ENCODE results near the gene FZD7. TPM values are rescaled to one million over a fixed set of nuclear protein-coding genes. Genes with fewer than 3 reads are reported as not detected.

FZD7 gene
- total RNA-seq, 1 experiment from 2014 or later = 41.4 TPM

- Mint-ChIP-seq H3K4me1 (ENCODE audit: low read depth, unreplicated experiment) (peaks cover 43% of the 10 kb centered on the region), H3K27me3 (ENCODE audit: insufficient read depth, unreplicated experiment) (no peaks in the 10 kb centered on the region), H3K4me3 (ENCODE audit: unreplicated experiment) (peak overlapping the region; percentile 9), H3K27ac (ENCODE audit: unreplicated experiment) (peak overlapping the region; percentile 62), H3K36me3 (ENCODE audit: insufficient read depth, unreplicated experiment) (no peaks in the 10 kb centered on the region), H3K9me3 (ENCODE audit: unreplicated experiment) (peaks cover 6% of the 10 kb centered on the region)
- H3K4me1 ChIP-seq = peaks cover 26% of the 10 kb centered on the region
- peak in 1 of 2 experiments; percentile 24 for DNase-seq
- no peaks in the 10 kb centered on the region for H3K9me3 ChIP-seq
- no peak overlapping the region for H3K4me3 ChIP-seq (ENCODE audit: low read depth, low read length)
- ChIA-PET CTCF (no interaction called here), POLR2A (no interaction called here)
- no peaks in the 10 kb centered on the region for H3K36me3 ChIP-seq (ENCODE audit: control insufficient read depth, insufficient read depth, low read length)
- no peaks in the 10 kb centered on the region for H3K27me3 ChIP-seq (replicated peaks; ENCODE audit: control insufficient read depth, insufficient read depth, low read length)
- intact Hi-C loops (cut with micrococcal nuclease; ENCODE audit: unreplicated experiment) = loop anchor here (1.0 kb wide), 1 partner anchor 37 kb away; the partner anchor contains the start of gene FZD7
- BruUV-seq (replicated peaks) = no TSS peak
- no peak for TF ChIP-seq CTCF (IDR thresholded peaks at IDR 0.05; ENCODE audit: insufficient read depth in 1 of 2, low read depth in 1 of 2, low read length in 1 of 2, severe bottlenecking in 1 of 2, unreplicated experiment in 1 of 2)
These were observed 37.6 kb upstream of the FZD7 start for GRCh38 chr2:201996006-201996405.

- H3K4me3 ChIP-seq (ENCODE audit: low read depth, low read length) = no peak overlapping the region
- Mint-ChIP-seq H3K4me1 (ENCODE audit: low read depth, unreplicated experiment) (peaks cover 42% of the 10 kb centered on the region), H3K27me3 (ENCODE audit: insufficient read depth, unreplicated experiment) (no peaks in the 10 kb centered on the region), H3K36me3 (ENCODE audit: insufficient read depth, unreplicated experiment) (no peaks in the 10 kb centered on the region), H3K9me3 (ENCODE audit: unreplicated experiment) (peaks cover 6% of the 10 kb centered on the region), H3K27ac (ENCODE audit: unreplicated experiment) (peak overlapping the region; percentile 62), H3K4me3 (ENCODE audit: unreplicated experiment) (peak overlapping the region; percentile 9)
- no peak for TF ChIP-seq CTCF (IDR thresholded peaks at IDR 0.05; ENCODE audit: insufficient read depth in 1 of 2, low read depth in 1 of 2, low read length in 1 of 2, severe bottlenecking in 1 of 2, unreplicated experiment in 1 of 2)
- H3K4me1 ChIP-seq = peaks cover 26% of the 10 kb centered on the region
- no peaks in the 10 kb centered on the region for H3K27me3 ChIP-seq (replicated peaks; ENCODE audit: control insufficient read depth, insufficient read depth, low read length)
- no TSS peak for BruUV-seq (replicated peaks)
- H3K36me3 ChIP-seq (ENCODE audit: control insufficient read depth, insufficient read depth, low read length) = no peaks in the 10 kb centered on the region
- ChIA-PET CTCF (interaction anchor here (0.5 to 1.1 kb wide), 2 partner anchors 130 to 546 kb away, joined by 3 to 4 read pairs; partner anchors contain the start of genes STRADB and TRAK2), POLR2A (no interaction called here)
- DNase-seq = peak in 1 of 2 experiments; percentile 56
- intact Hi-C loops (cut with micrococcal nuclease; ENCODE audit: unreplicated experiment) = loop anchor here (1.0 kb wide), 1 partner anchor 37 kb away; the partner anchor contains the start of gene FZD7
- no peaks in the 10 kb centered on the region for H3K9me3 ChIP-seq
These were observed 36.9 kb upstream of the FZD7 start for GRCh38 chr2:201996679-201997314.

GRCh38 chr2:201999279-201999678, 34.4 kb upstream of the FZD7 start:
- no TSS peak for BruUV-seq (replicated peaks)
- TF ChIP-seq CTCF (IDR thresholded peaks at IDR 0.05; ENCODE audit: insufficient read depth in 1 of 2, low read depth in 1 of 2, low read length in 1 of 2, severe bottlenecking in 1 of 2, unreplicated experiment in 1 of 2) = no peak
- Mint-ChIP-seq H3K27ac (ENCODE audit: unreplicated experiment) (no peak overlapping the region), H3K36me3 (ENCODE audit: insufficient read depth, unreplicated experiment) (no peaks in the 10 kb centered on the region), H3K27me3 (ENCODE audit: insufficient read depth, unreplicated experiment) (no peaks in the 10 kb centered on the region), H3K4me3 (ENCODE audit: unreplicated experiment) (no peak overlapping the region), H3K4me1 (ENCODE audit: low read depth, unreplicated experiment) (peaks cover 24% of the 10 kb centered on the region), H3K9me3 (ENCODE audit: unreplicated experiment) (no peaks in the 10 kb centered on the region)
- ChIA-PET POLR2A (no interaction called here), CTCF (no interaction called here)
- H3K9me3 ChIP-seq = no peaks in the 10 kb centered on the region
- no peaks in the 10 kb centered on the region for H3K27me3 ChIP-seq (replicated peaks; ENCODE audit: control insufficient read depth, insufficient read depth, low read length)
- no peak for DNase-seq
- H3K4me1 ChIP-seq = peaks cover 26% of the 10 kb centered on the region
- no peaks in the 10 kb centered on the region for H3K36me3 ChIP-seq (ENCODE audit: control insufficient read depth, insufficient read depth, low read length)
- intact Hi-C loops (cut with micrococcal nuclease; ENCODE audit: unreplicated experiment) = no loop called here
- H3K4me3 ChIP-seq (ENCODE audit: low read depth, low read length) = no peak overlapping the region

All from Caco-2 (cell line).